Duodenal mucosa (tissue), 2 donors: Measurements from ENCODE around the gene PLEKHA4.

Source experiments
- H3K27ac ChIP-seq: one replicate; pipeline ENCODE4 v1.7.0; 2013; ENCODE audit warnings: low read depth, low read length
- H3K27me3 ChIP-seq, 2 donors: one replicate each; pipeline ENCODE4 v1.7.0; 2013; ENCODE audit warnings: low read length in 2 of 2, control low read depth in 1 of 2; ENCODE audit not compliant: insufficient read depth in 2 of 2, control insufficient read depth in 1 of 2
- H3K36me3 ChIP-seq, 2 donors: one replicate each; pipeline ENCODE4 v1.7.0; 2013; ENCODE audit warnings: low read length in 2 of 2, control low read depth in 1 of 2; ENCODE audit not compliant: insufficient read depth in 2 of 2, control insufficient read depth in 1 of 2
- H3K4me1 ChIP-seq, 2 donors: one replicate each; pipeline ENCODE4 v1.7.0; 2013; ENCODE audit warnings: low read length in 2 of 2, control low read depth in 1 of 2; ENCODE audit not compliant: insufficient read depth in 2 of 2, control insufficient read depth in 1 of 2
- H3K4me3 ChIP-seq, 2 donors: one replicate each; pipeline ENCODE4 v1.7.0; 2013; ENCODE audit warnings: low read length in 2 of 2, low read depth in 1 of 2
- H3K9ac ChIP-seq, 2 donors: one replicate each; pipeline ENCODE4 v1.7.0; 2013; ENCODE audit warnings: low read length in 2 of 2, low read depth in 1 of 2
- H3K9me3 ChIP-seq, 2 donors: one replicate each; pipeline ENCODE4 v1.7.0; 2013; ENCODE audit warnings: low read length in 2 of 2, control low read depth in 1 of 2; ENCODE audit not compliant: control insufficient read depth in 1 of 2

The PLEKHA4 gene

GRCh38 chr19:48813123-48813913 is 55.1 kb downstream of the PLEKHA4 start:
- Histone ChIP-seq H3K4me1 (peaks cover 11 to 19% of the 10 kb centered on the region in 2 donors), H3K36me3 (no peaks in the 10 kb centered on the region), H3K4me3 (no peak overlapping the region), H3K9ac (no peak overlapping the region), H3K27me3 (no peaks in the 10 kb centered on the region), H3K27ac (peak overlapping the region; percentile 10), H3K9me3 (no peaks in the 10 kb centered on the region)

- Histone ChIP-seq H3K4me3 (peak overlapping the region in 1 of 2 donors; percentile 65), H3K9ac (peak overlapping the region; percentile 32 to 33), H3K27ac (peak overlapping the region; percentile 50), H3K4me1 (peaks cover 18 to 24% of the 10 kb centered on the region in 2 donors), H3K27me3 (no peaks in the 10 kb centered on the region), H3K9me3 (no peaks in the 10 kb centered on the region), H3K36me3 (no peaks in the 10 kb centered on the region)
Measured at GRCh38 chr19:48812094-48812929, 56.1 kb downstream of the PLEKHA4 start.

GRCh38 chr19:48810151-48810550 is 58.3 kb downstream of the PLEKHA4 start:
- peak overlapping the region; percentile 72 to 73 for H3K4me3 ChIP-seq
- H3K27me3 ChIP-seq = no peaks in the 10 kb centered on the region
- H3K9ac ChIP-seq = peak overlapping the region; percentile 37 to 48
- peaks cover 21 to 24% of the 10 kb centered on the region in 2 donors for H3K4me1 ChIP-seq
- H3K27ac ChIP-seq = no peak overlapping the region
- no peaks in the 10 kb centered on the region for H3K9me3 ChIP-seq
- H3K36me3 ChIP-seq = no peaks in the 10 kb centered on the region

- Histone ChIP-seq H3K36me3 (no peaks in the 10 kb centered on the region), H3K27ac (peak overlapping the region; percentile 67), H3K9ac (peak overlapping the region; percentile 70 to 76), H3K27me3 (no peaks in the 10 kb centered on the region), H3K9me3 (no peaks in the 10 kb centered on the region), H3K4me1 (peaks cover 21 to 24% of the 10 kb centered on the region in 2 donors), H3K4me3 (peak overlapping the region; percentile 66 to 70)
Measured at GRCh38 chr19:48807590-48808308, 60.7 kb downstream of the PLEKHA4 start.

GRCh38 chr19:48806818-48807589 is 61.4 kb downstream of the PLEKHA4 start:
- Histone ChIP-seq H3K36me3 (no peaks in the 10 kb centered on the region), H3K4me3 (peak overlapping the region; percentile 66 to 70), H3K27me3 (no peaks in the 10 kb centered on the region), H3K27ac (peak overlapping the region; percentile 67), H3K9me3 (no peaks in the 10 kb centered on the region), H3K9ac (peak overlapping the region; percentile 70 to 76), H3K4me1 (peaks cover 21 to 23% of the 10 kb centered on the region in 2 donors)

GRCh38 chr19:48806518-48806817 is 61.9 kb downstream of the PLEKHA4 start:
- Histone ChIP-seq H3K9me3 (no peaks in the 10 kb centered on the region), H3K36me3 (no peaks in the 10 kb centered on the region), H3K4me1 (peaks cover 20 to 21% of the 10 kb centered on the region in 2 donors), H3K27me3 (no peaks in the 10 kb centered on the region), H3K27ac (no peak overlapping the region), H3K4me3 (no peak overlapping the region), H3K9ac (peak overlapping the region in 1 of 2 donors; percentile 70)

- H3K27ac ChIP-seq = no peak overlapping the region
- H3K36me3 ChIP-seq = no peaks in the 10 kb centered on the region
- no peaks in the 10 kb centered on the region for H3K27me3 ChIP-seq
- no peak overlapping the region for H3K4me3 ChIP-seq
- peaks cover 19 to 20% of the 10 kb centered on the region in 2 donors for H3K4me1 ChIP-seq
- H3K9ac ChIP-seq = no peak overlapping the region
- H3K9me3 ChIP-seq = no peaks in the 10 kb centered on the region
Measured at GRCh38 chr19:48805452-48805851, 63.0 kb downstream of the PLEKHA4 start.

GRCh38 chr19:48804496-48804895 is 63.9 kb downstream of the PLEKHA4 start:
- Histone ChIP-seq H3K27ac (no peak overlapping the region), H3K4me1 (peaks cover 11% of the 10 kb centered on the region in 2 donors), H3K9ac (no peak overlapping the region), H3K27me3 (no peaks in the 10 kb centered on the region), H3K36me3 (no peaks in the 10 kb centered on the region), H3K9me3 (no peaks in the 10 kb centered on the region), H3K4me3 (no peak overlapping the region)

GRCh38 chr19:48802623-48803022 is 65.8 kb downstream of the PLEKHA4 start:
- H3K4me3 ChIP-seq = no peak overlapping the region
- H3K36me3 ChIP-seq = no peaks in the 10 kb centered on the region
- H3K27me3 ChIP-seq = no peaks in the 10 kb centered on the region
- H3K9me3 ChIP-seq = no peaks in the 10 kb centered on the region
- no peak overlapping the region for H3K9ac ChIP-seq
- no peak overlapping the region for H3K27ac ChIP-seq
- peaks cover 0 to 3% of the 10 kb centered on the region in 2 donors for H3K4me1 ChIP-seq
